K562 (cell line): ENCODE measurements around the gene THOP1. TPM values are rescaled to one million over a fixed set of nuclear protein-coding genes. Genes with fewer than 3 reads are reported as not detected.
A peak's percentile ranks its signal among the peaks of the same experiment; 100 is the strongest.

Experiments
- BCOR ChIP-seq: fragments of 450-650 bp; IDR thresholded peaks from 2 replicates; pipeline ENCODE4 v1.6.1; 2016
- CEBPG ChIP-seq, 3 experiments: fragments of 200-800 bp in 1 of 3; sonication (Bioruptor generic) in 1 of 3; sonication (generic) in 1 of 3; formaldehyde crosslinking in 1 of 3; IDR thresholded peaks in 2 of 3; conservative IDR thresholded peaks in 1 of 3; 2 replicates each; pipeline versions ENCODE4 v1.6.1 to v1.8.0; 2016 to 2022; ENCODE audit warnings: missing compliant biosample characterization in 2 of 3, missing genetic modification characterization in 2 of 3, mild to moderate bottlenecking in 1 of 3, missing genetic modification reagents in 1 of 3
- CSDE1 ChIP-seq, 2 experiments: fragments of 450-650 bp; IDR thresholded peaks; 2 replicates each; pipeline ENCODE4 v1.6.1; 2016; ENCODE audit warnings: mild to moderate bottlenecking in 1 of 2
- DMBX1 ChIP-seq: fragments of 250-450 bp; sonication (Bioruptor Pico); IDR thresholded peaks from 2 replicates; pipeline ENCODE4 v1.8.0; 2022; ENCODE audit warnings: inconsistent platforms, mild to moderate bottlenecking, moderate library complexity, borderline replicate concordance
- ETV5 ChIP-seq: sonication (generic); formaldehyde crosslinking; IDR thresholded peaks from 2 replicates; pipeline ENCODE4 v1.4.0; 2020; ENCODE audit warnings: low read depth, mild to moderate bottlenecking, missing genetic modification reagents
- HNRNPH1 ChIP-seq: fragments of 200-400 bp; formaldehyde crosslinking; optimal IDR thresholded peaks from 2 replicates; pipeline ENCODE3; 2017; ENCODE audit warnings: low read depth, mild to moderate bottlenecking, low read length, moderate library complexity
- MTA3 ChIP-seq: fragments of 450-650 bp; formaldehyde crosslinking; IDR thresholded peaks from 2 replicates; pipeline ENCODE4 v1.6.1; 2017; ENCODE audit warnings: mild to moderate bottlenecking, borderline replicate concordance
- RBM39 ChIP-seq: fragments of 200-400 bp; formaldehyde crosslinking; optimal IDR thresholded peaks from 2 replicates; pipeline ENCODE3; 2018; ENCODE audit warnings: low read depth, low read length
- ZNF41 ChIP-seq: fragments of 250-450 bp; sonication (Bioruptor Pico); conservative IDR thresholded peaks from 2 replicates; pipeline ENCODE4 v1.4.0; 2020; ENCODE audit warnings: mild to moderate bottlenecking
- ZSCAN29 ChIP-seq: fragments of 450-650 bp; IDR thresholded peaks from 2 replicates; pipeline ENCODE4 v1.6.1; 2017
- polyA plus RNA-seq, 8 experiments: library from polyadenylated mRNA; depleted of rRNA in 4 of 8; stranded (reverse) in 5 of 8; unstranded in 3 of 8; fragments of >200 nt; fragmentation: Nextera tagmentation in 2 of 8; fragmentation: Illumina TruSeq in 1 of 8; extraction: Ambion mirVana in 2 of 8; extraction: Trizol in 1 of 8; gene quantifications; 2 replicates each; pipeline versions ENCODE4 v1.2.1 to v1.2.3, GENCODE V29; 2011 to 2014; ENCODE audit warnings: inconsistent platforms in 1 of 8, missing spikeins in 1 of 8
- total RNA-seq, 7 experiments: library from RNA; depleted of rRNA in 6 of 7; stranded (reverse); fragments of >200 nt in 6 of 7; fragmentation: Illumina TruSeq in 2 of 7; extraction: Trizol in 2 of 7; gene quantifications; 2 replicates each; pipeline versions ENCODE4 v1.2.1 to v1.2.3, GENCODE V29; 2011 to 2021; ENCODE audit warnings: low replicate concordance in 1 of 7
- TF ChIP-seq, protein P1 (sequence below): fragments of 450-650 bp; IDR thresholded peaks from 2 replicates; pipeline ENCODE4 v1.7.0; 2016; ENCODE audit warnings: borderline replicate concordance
- TF ChIP-seq, protein P2 (sequence below), 2 experiments: IDR thresholded peaks; 2 replicates each; pipeline ENCODE4 v1.6.1; 2011; ENCODE audit warnings: borderline replicate concordance in 1 of 2, control low read depth in 1 of 2, low read depth in 1 of 2, low read length in 1 of 2, mild to moderate bottlenecking in 1 of 2, mixed read lengths in 1 of 2, moderate library complexity in 1 of 2; ENCODE audit not compliant: insufficient read depth in 1 of 2, insufficient read length in 1 of 2, poor library complexity in 1 of 2, severe bottlenecking in 1 of 2; ENCODE audit errors: extremely low read depth in 1 of 2
- TF ChIP-seq, protein P3 (sequence below): IDR thresholded peaks from 2 replicates; pipeline ENCODE4 v1.6.1; 2011; ENCODE audit warnings: borderline replicate concordance, low read depth, mild to moderate bottlenecking, moderate library complexity, low read length; ENCODE audit not compliant: insufficient read depth, poor library complexity, severe bottlenecking
- TF ChIP-seq, protein P4 (sequence below): fragments of 450-650 bp; conservative IDR thresholded peaks from 2 replicates; pipeline ENCODE4 v1.6.1; 2016; ENCODE audit warnings: missing genetic modification characterization, low read depth, mild to moderate bottlenecking, control low read depth, missing compliant biosample characterization
- TF ChIP-seq, protein P5 (sequence below): sonication (generic); formaldehyde crosslinking; IDR thresholded peaks from 2 replicates; pipeline ENCODE4 v1.8.1; 2023; ENCODE audit warnings: mild to moderate bottlenecking, missing genetic modification reagents
- TF ChIP-seq, protein P6 (sequence below): fragments of 450-650 bp; conservative IDR thresholded peaks from 2 replicates; pipeline ENCODE4 v1.6.1; 2016; ENCODE audit warnings: missing genetic modification characterization, low read depth, mild to moderate bottlenecking, missing compliant biosample characterization, moderate library complexity

Gene THOP1
- total and polyA plus RNA-seq, 9 of the 15 experiments (the other 6 are each of a cell fraction or from before 2014, with no cell fraction given) = 1.3 to 255 (median 96.1) TPM

DNA sequence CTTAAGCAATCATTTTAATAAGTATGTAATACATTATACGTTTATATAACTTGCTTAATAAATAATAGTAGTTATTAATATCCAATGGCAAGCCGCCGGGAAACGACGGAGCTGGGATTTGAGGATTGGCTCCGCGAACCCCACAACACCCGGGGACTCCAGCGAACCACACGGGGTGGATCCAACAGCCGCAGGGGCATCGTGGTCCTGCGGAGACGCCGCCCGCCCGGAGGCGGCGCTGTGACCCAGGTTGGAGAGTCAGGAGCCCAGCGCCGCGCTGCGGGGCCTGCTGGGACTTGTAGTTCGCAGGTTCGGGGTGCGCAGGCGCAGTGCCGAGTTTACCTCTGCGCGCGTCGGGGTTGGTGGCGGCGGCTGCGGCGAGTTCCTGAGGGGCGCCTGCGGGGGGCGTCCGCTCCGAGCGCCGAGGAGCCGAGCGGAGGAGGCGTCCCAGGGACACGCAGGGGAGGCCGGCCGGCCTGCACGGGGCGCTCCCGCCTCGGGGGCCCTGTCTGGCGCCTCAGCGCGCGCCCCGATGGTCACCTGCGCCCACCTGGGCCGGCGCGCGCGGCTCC, 34.3 kb downstream of the THOP1 start, which contains the start of gene ZNF554 (continued):
- TF ChIP-seq, protein P1, sequence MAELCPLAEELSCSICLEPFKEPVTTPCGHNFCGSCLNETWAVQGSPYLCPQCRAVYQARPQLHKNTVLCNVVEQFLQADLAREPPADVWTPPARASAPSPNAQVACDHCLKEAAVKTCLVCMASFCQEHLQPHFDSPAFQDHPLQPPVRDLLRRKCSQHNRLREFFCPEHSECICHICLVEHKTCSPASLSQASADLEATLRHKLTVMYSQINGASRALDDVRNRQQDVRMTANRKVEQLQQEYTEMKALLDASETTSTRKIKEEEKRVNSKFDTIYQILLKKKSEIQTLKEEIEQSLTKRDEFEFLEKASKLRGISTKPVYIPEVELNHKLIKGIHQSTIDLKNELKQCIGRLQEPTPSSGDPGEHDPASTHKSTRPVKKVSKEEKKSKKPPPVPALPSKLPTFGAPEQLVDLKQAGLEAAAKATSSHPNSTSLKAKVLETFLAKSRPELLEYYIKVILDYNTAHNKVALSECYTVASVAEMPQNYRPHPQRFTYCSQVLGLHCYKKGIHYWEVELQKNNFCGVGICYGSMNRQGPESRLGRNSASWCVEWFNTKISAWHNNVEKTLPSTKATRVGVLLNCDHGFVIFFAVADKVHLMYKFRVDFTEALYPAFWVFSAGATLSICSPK = no peak
- TF ChIP-seq RBM39 = no peak
- 0 out of 2 replicates have a peak, but pooled peaks have one; percentile 42 for TF ChIP-seq BCOR
- TF ChIP-seq CSDE1 (IDR thresholded peaks at IDR 0.05) = no peak
- TF ChIP-seq MTA3 = peak; percentile 84; the same call in 1 of the 2 replicates
- TF ChIP-seq, protein P2, sequence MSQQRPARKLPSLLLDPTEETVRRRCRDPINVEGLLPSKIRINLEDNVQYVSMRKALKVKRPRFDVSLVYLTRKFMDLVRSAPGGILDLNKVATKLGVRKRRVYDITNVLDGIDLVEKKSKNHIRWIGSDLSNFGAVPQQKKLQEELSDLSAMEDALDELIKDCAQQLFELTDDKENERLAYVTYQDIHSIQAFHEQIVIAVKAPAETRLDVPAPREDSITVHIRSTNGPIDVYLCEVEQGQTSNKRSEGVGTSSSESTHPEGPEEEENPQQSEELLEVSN (IDR thresholded peaks at IDR 0.05; ENCODE audit: borderline replicate concordance in 1 of 2, extremely low read depth in 1 of 2, insufficient read depth in 1 of 2, insufficient read length in 1 of 2, low read depth in 1 of 2, low read length in 1 of 2, poor library complexity in 1 of 2, severe bottlenecking in 1 of 2) = peak in 1 of 2 experiments; percentile 39
- no peak for TF ChIP-seq ETV5
- peak; percentile 59; the same call in 1 of the 2 replicates for TF ChIP-seq DMBX1
- TF ChIP-seq, protein P3, sequence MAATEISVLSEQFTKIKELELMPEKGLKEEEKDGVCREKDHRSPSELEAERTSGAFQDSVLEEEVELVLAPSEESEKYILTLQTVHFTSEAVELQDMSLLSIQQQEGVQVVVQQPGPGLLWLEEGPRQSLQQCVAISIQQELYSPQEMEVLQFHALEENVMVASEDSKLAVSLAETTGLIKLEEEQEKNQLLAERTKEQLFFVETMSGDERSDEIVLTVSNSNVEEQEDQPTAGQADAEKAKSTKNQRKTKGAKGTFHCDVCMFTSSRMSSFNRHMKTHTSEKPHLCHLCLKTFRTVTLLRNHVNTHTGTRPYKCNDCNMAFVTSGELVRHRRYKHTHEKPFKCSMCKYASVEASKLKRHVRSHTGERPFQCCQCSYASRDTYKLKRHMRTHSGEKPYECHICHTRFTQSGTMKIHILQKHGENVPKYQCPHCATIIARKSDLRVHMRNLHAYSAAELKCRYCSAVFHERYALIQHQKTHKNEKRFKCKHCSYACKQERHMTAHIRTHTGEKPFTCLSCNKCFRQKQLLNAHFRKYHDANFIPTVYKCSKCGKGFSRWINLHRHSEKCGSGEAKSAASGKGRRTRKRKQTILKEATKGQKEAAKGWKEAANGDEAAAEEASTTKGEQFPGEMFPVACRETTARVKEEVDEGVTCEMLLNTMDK = peak; percentile 98
- no peak for TF ChIP-seq HNRNPH1
- TF ChIP-seq, protein P4, sequence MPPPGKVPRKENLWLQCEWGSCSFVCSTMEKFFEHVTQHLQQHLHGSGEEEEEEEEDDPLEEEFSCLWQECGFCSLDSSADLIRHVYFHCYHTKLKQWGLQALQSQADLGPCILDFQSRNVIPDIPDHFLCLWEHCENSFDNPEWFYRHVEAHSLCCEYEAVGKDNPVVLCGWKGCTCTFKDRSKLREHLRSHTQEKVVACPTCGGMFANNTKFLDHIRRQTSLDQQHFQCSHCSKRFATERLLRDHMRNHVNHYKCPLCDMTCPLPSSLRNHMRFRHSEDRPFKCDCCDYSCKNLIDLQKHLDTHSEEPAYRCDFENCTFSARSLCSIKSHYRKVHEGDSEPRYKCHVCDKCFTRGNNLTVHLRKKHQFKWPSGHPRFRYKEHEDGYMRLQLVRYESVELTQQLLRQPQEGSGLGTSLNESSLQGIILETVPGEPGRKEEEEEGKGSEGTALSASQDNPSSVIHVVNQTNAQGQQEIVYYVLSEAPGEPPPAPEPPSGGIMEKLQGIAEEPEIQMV (tag) = no peak
- TF ChIP-seq, protein P5, sequence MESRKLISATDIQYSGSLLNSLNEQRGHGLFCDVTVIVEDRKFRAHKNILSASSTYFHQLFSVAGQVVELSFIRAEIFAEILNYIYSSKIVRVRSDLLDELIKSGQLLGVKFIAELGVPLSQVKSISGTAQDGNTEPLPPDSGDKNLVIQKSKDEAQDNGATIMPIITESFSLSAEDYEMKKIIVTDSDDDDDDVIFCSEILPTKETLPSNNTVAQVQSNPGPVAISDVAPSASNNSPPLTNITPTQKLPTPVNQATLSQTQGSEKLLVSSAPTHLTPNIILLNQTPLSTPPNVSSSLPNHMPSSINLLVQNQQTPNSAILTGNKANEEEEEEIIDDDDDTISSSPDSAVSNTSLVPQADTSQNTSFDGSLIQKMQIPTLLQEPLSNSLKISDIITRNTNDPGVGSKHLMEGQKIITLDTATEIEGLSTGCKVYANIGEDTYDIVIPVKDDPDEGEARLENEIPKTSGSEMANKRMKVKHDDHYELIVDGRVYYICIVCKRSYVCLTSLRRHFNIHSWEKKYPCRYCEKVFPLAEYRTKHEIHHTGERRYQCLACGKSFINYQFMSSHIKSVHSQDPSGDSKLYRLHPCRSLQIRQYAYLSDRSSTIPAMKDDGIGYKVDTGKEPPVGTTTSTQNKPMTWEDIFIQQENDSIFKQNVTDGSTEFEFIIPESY (CRISPR knock-in tag) = peak; percentile 77
- no peak for TF ChIP-seq ZNF41 (CRISPR knock-in tag)
- TF ChIP-seq, protein P6, sequence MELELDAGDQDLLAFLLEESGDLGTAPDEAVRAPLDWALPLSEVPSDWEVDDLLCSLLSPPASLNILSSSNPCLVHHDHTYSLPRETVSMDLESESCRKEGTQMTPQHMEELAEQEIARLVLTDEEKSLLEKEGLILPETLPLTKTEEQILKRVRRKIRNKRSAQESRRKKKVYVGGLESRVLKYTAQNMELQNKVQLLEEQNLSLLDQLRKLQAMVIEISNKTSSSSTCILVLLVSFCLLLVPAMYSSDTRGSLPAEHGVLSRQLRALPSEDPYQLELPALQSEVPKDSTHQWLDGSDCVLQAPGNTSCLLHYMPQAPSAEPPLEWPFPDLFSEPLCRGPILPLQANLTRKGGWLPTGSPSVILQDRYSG (tag) = no peak
- no peak for TF ChIP-seq CEBPG (CRISPR knock-in tag; IDR thresholded peaks at IDR 0.05)
- no peak for TF ChIP-seq CEBPG (tag; conservative IDR thresholded peaks at IDR 0.05 in 1 of 2, IDR thresholded peaks at IDR 0.05 in 1 of 2)
- TF ChIP-seq ZSCAN29 = no peak
